Hepatocyte (in vitro differentiated cells): ENCODE data around the gene AVPR1B. TPM values are rescaled to one million over a fixed set of nuclear protein-coding genes. Genes with fewer than 3 reads are reported as not detected.

ENCODE experiments used
- DNase-seq: peaks from one replicate; pipeline ENCODE4 v3.0.0-alpha.2; 2016; ENCODE audit warnings: low spot score
- H2AFZ ChIP-seq: fragments of 200-600 bp; sonication (generic); 2 replicates; pipeline ENCODE4 v1.6.0; 2016; ENCODE audit warnings: antibody characterized with exemption, mild to moderate bottlenecking
- H3K27ac ChIP-seq: fragments of 200-600 bp; sonication (generic); 2 replicates; pipeline ENCODE4 v1.5.1; 2016; ENCODE audit warnings: mild to moderate bottlenecking
- H3K27me3 ChIP-seq: fragments of 200-600 bp; sonication (generic); 2 replicates; pipeline ENCODE4 v1.6.1; 2016
- H3K36me3 ChIP-seq: fragments of 200-600 bp; sonication (generic); replicated peaks from 2 replicates; pipeline ENCODE4 v1.5.1; 2016; ENCODE audit warnings: low read depth; ENCODE audit not compliant: insufficient read depth
- H3K4me1 ChIP-seq: fragments of 200-600 bp; sonication (generic); 2 replicates; pipeline ENCODE4 v1.5.1; 2016; ENCODE audit warnings: mild to moderate bottlenecking, moderate library complexity; ENCODE audit not compliant: insufficient read depth
- H3K4me2 ChIP-seq: fragments of 200-600 bp; sonication (generic); 2 replicates; pipeline ENCODE4 v1.6.0; 2016
- H3K4me3 ChIP-seq: fragments of 200-600 bp; sonication (generic); 2 replicates; pipeline ENCODE4 v1.5.1; 2016; ENCODE audit warnings: mild to moderate bottlenecking
- H3K79me2 ChIP-seq: fragments of 200-600 bp; sonication (generic); 2 replicates; pipeline ENCODE4 v1.6.0; 2017; ENCODE audit warnings: mild to moderate bottlenecking
- H3K9me2 ChIP-seq: fragments of 200-600 bp; sonication (generic); replicated peaks from 2 replicates; pipeline ENCODE4 v1.6.0; 2017; ENCODE audit warnings: mild to moderate bottlenecking; ENCODE audit not compliant: insufficient read depth
- H3K9me3 ChIP-seq: fragments of 200-600 bp; sonication (generic); 2 replicates; pipeline ENCODE4 v1.5.1; 2016; ENCODE audit warnings: low read depth, mild to moderate bottlenecking
- H4K20me1 ChIP-seq: fragments of 200-600 bp; sonication (generic); 2 replicates; pipeline ENCODE4 v1.6.0; 2016; ENCODE audit warnings: mild to moderate bottlenecking; ENCODE audit not compliant: insufficient read depth, poor library complexity, severe bottlenecking
- EZH2 ChIP-seq: fragments of 200-600 bp; sonication (generic); IDR thresholded peaks from 2 replicates; pipeline ENCODE4 v1.6.1; 2016; ENCODE audit warnings: antibody characterized with exemption, mild to moderate bottlenecking, borderline replicate concordance
- EZH2phosphoT487 ChIP-seq: fragments of 200-600 bp; sonication (generic); IDR thresholded peaks from one replicate; pipeline ENCODE4 v1.6.1; 2018; ENCODE audit warnings: antibody characterized with exemption, mild to moderate bottlenecking, low read depth, moderate library complexity; ENCODE audit not compliant: unreplicated experiment, severe bottlenecking
- WGBS: methylation state at CpG from one replicate; pipeline ENCODE4 v1.1.6; 2016; ENCODE audit warnings: low lambda C conversion rate; ENCODE audit errors: missing lambda C conversion rate; 5-methylcytosine and 5-hydroxymethylcytosine counted together
- polyA plus RNA-seq: library from polyadenylated mRNA; unstranded; fragments of >200 nt; fragmentation: Nextera tagmentation; extraction: Ambion mirVana; gene quantifications from 2 replicates; pipeline ENCODE4 v1.2.1, GENCODE V29; 2016
- total RNA-seq: library from RNA; depleted of rRNA; stranded (reverse); fragments of >200 nt; gene quantifications from 2 replicates; pipeline ENCODE4 v1.2.3, GENCODE V29; 2014
- TF ChIP-seq, protein P1 (sequence below): fragments of 200-600 bp; sonication (generic); IDR thresholded peaks from 2 replicates; pipeline ENCODE4 v1.5.1; 2016; ENCODE audit warnings: antibody characterized with exemption, mild to moderate bottlenecking; ENCODE audit not compliant: poor library complexity

AVPR1B gene
- total and polyA plus RNA-seq, 2 experiments from 2014 or later = not detected

DNA sequence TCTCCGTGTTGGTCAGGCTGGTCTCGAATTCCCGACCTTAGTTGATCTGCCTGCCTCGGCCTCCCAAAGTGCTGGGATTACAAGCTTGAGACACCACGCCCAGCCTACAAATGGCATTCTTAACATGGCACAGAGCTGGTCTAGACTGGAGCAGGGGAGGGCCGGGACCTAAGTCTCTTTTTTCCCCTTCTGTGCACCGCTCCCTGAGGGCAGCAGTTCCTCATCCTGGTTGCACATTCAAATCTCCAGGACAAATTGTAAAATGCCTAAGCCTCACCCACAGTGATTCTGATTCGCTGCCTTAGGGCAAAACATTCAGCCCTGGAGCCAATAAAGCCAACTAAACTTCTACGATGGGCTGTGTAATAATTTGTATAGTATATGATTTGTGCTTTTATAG lies 10.1 kb upstream of the AVPR1B start:
- H3K9me2 ChIP-seq = no peaks in the 10 kb centered on the region
- no peak overlapping the region for H2AFZ ChIP-seq
- H3K79me2 ChIP-seq = no peaks in the 10 kb centered on the region
- no peaks in the 10 kb centered on the region for H3K4me1 ChIP-seq
- no peaks in the 10 kb centered on the region for H4K20me1 ChIP-seq
- no peak for DNase-seq
- no peak overlapping the region for H3K4me3 ChIP-seq
- TF ChIP-seq, protein P1, sequence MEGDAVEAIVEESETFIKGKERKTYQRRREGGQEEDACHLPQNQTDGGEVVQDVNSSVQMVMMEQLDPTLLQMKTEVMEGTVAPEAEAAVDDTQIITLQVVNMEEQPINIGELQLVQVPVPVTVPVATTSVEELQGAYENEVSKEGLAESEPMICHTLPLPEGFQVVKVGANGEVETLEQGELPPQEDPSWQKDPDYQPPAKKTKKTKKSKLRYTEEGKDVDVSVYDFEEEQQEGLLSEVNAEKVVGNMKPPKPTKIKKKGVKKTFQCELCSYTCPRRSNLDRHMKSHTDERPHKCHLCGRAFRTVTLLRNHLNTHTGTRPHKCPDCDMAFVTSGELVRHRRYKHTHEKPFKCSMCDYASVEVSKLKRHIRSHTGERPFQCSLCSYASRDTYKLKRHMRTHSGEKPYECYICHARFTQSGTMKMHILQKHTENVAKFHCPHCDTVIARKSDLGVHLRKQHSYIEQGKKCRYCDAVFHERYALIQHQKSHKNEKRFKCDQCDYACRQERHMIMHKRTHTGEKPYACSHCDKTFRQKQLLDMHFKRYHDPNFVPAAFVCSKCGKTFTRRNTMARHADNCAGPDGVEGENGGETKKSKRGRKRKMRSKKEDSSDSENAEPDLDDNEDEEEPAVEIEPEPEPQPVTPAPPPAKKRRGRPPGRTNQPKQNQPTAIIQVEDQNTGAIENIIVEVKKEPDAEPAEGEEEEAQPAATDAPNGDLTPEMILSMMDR = no peak
- no peak for TF ChIP-seq EZH2phosphoT487
- TF ChIP-seq EZH2 = no peak
- 91% methylated on average over 9 of the region's 9 CpGs for WGBS
- H3K27ac ChIP-seq = no peak overlapping the region
- no peak overlapping the region for H3K4me2 ChIP-seq
- H3K36me3 ChIP-seq = no peaks in the 10 kb centered on the region
- no peaks in the 10 kb centered on the region for H3K9me3 ChIP-seq
- H3K27me3 ChIP-seq = no peaks in the 10 kb centered on the region

DNA sequence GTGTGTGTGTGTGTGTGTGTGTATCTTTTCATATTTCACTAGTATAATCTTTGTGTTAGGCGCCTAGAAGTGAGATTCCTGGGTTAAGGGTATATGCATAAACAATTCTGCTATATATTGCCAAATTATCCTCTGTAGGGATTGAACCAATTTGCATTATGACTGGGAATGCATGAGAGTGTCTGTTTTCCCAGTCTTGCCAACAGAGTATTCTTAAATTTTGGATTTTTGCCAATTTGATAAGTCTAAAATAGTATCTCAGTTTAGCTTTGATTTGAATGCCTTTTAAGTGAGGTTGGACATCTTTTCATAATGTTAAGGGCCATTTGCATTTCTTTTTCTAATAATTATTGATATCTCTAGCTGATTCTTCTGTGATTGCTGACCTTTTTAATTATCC lies 8.2 kb upstream of the AVPR1B start:
- Histone ChIP-seq H2AFZ (no peak overlapping the region), H3K9me2 (no peaks in the 10 kb centered on the region), H3K79me2 (no peaks in the 10 kb centered on the region), H4K20me1 (no peaks in the 10 kb centered on the region), H3K27me3 (no peaks in the 10 kb centered on the region), H3K36me3 (no peaks in the 10 kb centered on the region), H3K4me2 (no peak overlapping the region), H3K4me3 (no peak overlapping the region), H3K27ac (no peak overlapping the region), H3K9me3 (no peaks in the 10 kb centered on the region), H3K4me1 (no peaks in the 10 kb centered on the region)
- 96% methylated on average over 1 of the region's 1 CpG for WGBS
- TF ChIP-seq EZH2 (no peak), EZH2phosphoT487 (no peak)
- TF ChIP-seq, protein P1 = no peak
- no peak for DNase-seq

DNA sequence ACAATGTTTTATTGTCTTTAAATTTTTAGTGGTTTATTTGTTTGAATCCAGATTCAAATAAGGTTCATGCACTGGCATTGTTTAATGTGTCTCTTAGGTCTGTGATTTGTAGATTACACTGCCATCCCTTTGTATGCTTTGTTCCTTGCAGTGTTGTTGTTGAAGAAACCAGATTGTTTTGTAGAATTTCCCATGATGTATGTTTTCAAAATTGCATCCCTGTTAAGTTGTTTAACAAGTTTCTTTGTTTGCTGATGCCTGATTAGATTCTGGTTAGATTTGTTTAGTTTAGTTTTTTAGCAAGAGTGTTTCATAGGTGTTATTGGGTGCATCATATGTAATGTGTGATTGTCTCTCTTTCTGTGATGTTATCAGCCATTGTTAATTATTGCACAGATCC lies 5.5 kb upstream of the AVPR1B start:
- no peak overlapping the region for H3K27ac ChIP-seq
- H3K4me3 ChIP-seq = no peak overlapping the region
- H3K9me3 ChIP-seq = no peaks in the 10 kb centered on the region
- peaks cover 11% of the 10 kb centered on the region for H3K27me3 ChIP-seq
- TF ChIP-seq, protein P1 = no peak
- TF ChIP-seq EZH2phosphoT487 = no peak
- TF ChIP-seq EZH2 = no peak
- H3K36me3 ChIP-seq = no peaks in the 10 kb centered on the region
- H4K20me1 ChIP-seq = no peaks in the 10 kb centered on the region
- no peaks in the 10 kb centered on the region for H3K79me2 ChIP-seq
- no peak overlapping the region for H2AFZ ChIP-seq
- H3K4me1 ChIP-seq = no peaks in the 10 kb centered on the region
- no peak overlapping the region for H3K4me2 ChIP-seq
- no peaks in the 10 kb centered on the region for H3K9me2 ChIP-seq
- DNase-seq = no peak

DNA sequence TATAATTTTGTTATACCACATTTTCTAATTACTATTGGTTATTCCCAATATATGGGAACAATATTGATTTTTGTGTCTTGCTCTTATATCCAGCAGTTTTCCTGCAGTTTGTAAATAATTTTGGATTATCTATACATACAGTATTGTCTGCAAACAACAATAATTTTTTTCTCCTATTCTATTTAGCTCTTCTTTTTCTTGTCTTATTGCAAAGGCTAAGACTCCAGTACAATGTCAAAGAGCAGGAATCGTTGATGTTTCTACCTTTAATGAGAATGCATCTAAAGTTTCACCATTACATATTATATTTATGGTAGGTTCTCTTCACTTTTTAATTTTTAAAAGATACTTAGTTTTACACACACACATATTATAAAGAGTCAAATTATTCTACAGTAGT lies 4.1 kb upstream of the AVPR1B start:
- no peaks in the 10 kb centered on the region for H3K9me3 ChIP-seq
- WGBS = 67% methylated on average over 1 of the region's 1 CpG
- H2AFZ ChIP-seq = no peak overlapping the region
- TF ChIP-seq EZH2 (no peak), EZH2phosphoT487 (no peak)
- TF ChIP-seq, protein P1 = no peak
- no peaks in the 10 kb centered on the region for H3K9me2 ChIP-seq
- H3K4me2 ChIP-seq = no peak overlapping the region
- H3K4me1 ChIP-seq = no peaks in the 10 kb centered on the region
- no peak for DNase-seq
- no peak overlapping the region for H3K4me3 ChIP-seq
- no peaks in the 10 kb centered on the region for H3K79me2 ChIP-seq
- H3K36me3 ChIP-seq = no peaks in the 10 kb centered on the region
- peaks cover 19% of the 10 kb centered on the region for H3K27me3 ChIP-seq
- no peak overlapping the region for H3K27ac ChIP-seq
- H4K20me1 ChIP-seq = no peaks in the 10 kb centered on the region
